Lung (tissue), 12 donors: ENCODE results near the gene AP1M2. TPM values are rescaled to one million over a fixed set of nuclear protein-coding genes. Genes with fewer than 3 reads are reported as not detected.
"Not testable (repeated sequence)": the region's sequence is repeated elsewhere in the genome, so short reads cannot be mapped to it uniquely, and the experiment has no call there.

Experiments used
- ATAC-seq: fragments of 200-7000 bp; cut with Tn5 transposase; one replicate; pipeline ENCODE4 v1.9.1; 2020; ENCODE audit warnings: moderate number of reproducible peaks; ENCODE audit not compliant: insufficient read depth, low FRiP score
- DNase-seq, 3 donors: peaks; one replicate each; pipeline ENCODE4 v3.0.0-alpha.2; 2013 to 2017
- H3K27ac ChIP-seq, 2 donors: one replicate each; pipeline ENCODE4 v1.5.1; 2013; ENCODE audit warnings: mild to moderate bottlenecking in 2 of 2, moderate library complexity in 2 of 2, control low read depth in 1 of 2, inconsistent platforms in 1 of 2, low read depth in 1 of 2, low read length in 1 of 2
- H3K27me3 ChIP-seq, 3 donors: one replicate each; pipeline ENCODE4 v1.5.1; 2013; ENCODE audit warnings: low read length in 2 of 3; ENCODE audit not compliant: control insufficient read depth in 3 of 3, insufficient read depth in 3 of 3
- H3K36me3 ChIP-seq, 4 donors: one replicate each; pipeline ENCODE4 v1.5.1; 2013; ENCODE audit warnings: low read length in 4 of 4, mild to moderate bottlenecking in 1 of 4, moderate library complexity in 1 of 4; ENCODE audit not compliant: control insufficient read depth in 4 of 4, insufficient read depth in 4 of 4
- H3K4me1 ChIP-seq, 5 donors: one replicate each; pipeline ENCODE4 v1.5.1; 2013; ENCODE audit warnings: low read length in 5 of 5, mild to moderate bottlenecking in 2 of 5, moderate library complexity in 1 of 5; ENCODE audit not compliant: control insufficient read depth in 5 of 5, insufficient read depth in 5 of 5
- H3K4me3 ChIP-seq: one replicate; pipeline ENCODE4 v1.5.1; 2013; ENCODE audit warnings: mild to moderate bottlenecking, control low read depth, moderate library complexity
- H3K9ac ChIP-seq, 2 donors: one replicate each; pipeline ENCODE4 v1.5.1; 2013; ENCODE audit warnings: low read length in 2 of 2, control low read depth in 1 of 2; ENCODE audit not compliant: insufficient read depth in 1 of 2
- H3K9me3 ChIP-seq, 4 donors: one replicate each; pipeline ENCODE4 v1.5.1; 2013; ENCODE audit warnings: low read length in 3 of 4, mild to moderate bottlenecking in 1 of 4, moderate library complexity in 1 of 4; ENCODE audit not compliant: control insufficient read depth in 4 of 4, insufficient read depth in 3 of 4
- WGBS, 2 donors: extraction: QIAGEN DNeasy Blood & Tissue Kit; methylation state at CpG; one replicate each; pipeline ENCODE4 v1.1.7; 2013; 5-methylcytosine and 5-hydroxymethylcytosine counted together
- polyA plus RNA-seq, 2 donors: library from polyadenylated mRNA; stranded (reverse); fragments of 200-250 nt; gene quantifications; one replicate each; pipeline ENCODE4 v1.2.1, GENCODE V29; 2013
- total RNA-seq, 2 donors: library from RNA; depleted of rRNA in 1 of 2; stranded (reverse); fragments of >200 nt in 1 of 2; gene quantifications; one replicate each; pipeline ENCODE4 v1.2.1, GENCODE V29; 2014 to 2021
- TF ChIP-seq, protein P1 (sequence below): IDR thresholded peaks from 2 replicates; pipeline ENCODE4 v1.5.1; 2012; ENCODE audit warnings: mild to moderate bottlenecking; ENCODE audit errors: control extremely low read depth, extremely low read depth
- donor health status: control.
- donor health status: control.
- donor health status: Bipolar disorder and iron deficiency.
- donor health status: healthy.
- donor health status: DM: yes; HTN: yes; CAD: no.

Gene AP1M2
- total and polyA plus RNA-seq, 4 donors = 31.6 to 70.9 (median 48.9) TPM

GRCh38 chr19:10543059-10543419, 44.1 kb downstream of the AP1M2 start:
- Histone ChIP-seq H3K36me3 (peaks cover 0 to 11% (median 4%) of the 10 kb centered on the region in 4 donors), H3K27ac (peak overlapping the region in 1 of 2 donors; percentile 85), H3K4me3 (peak overlapping the region; percentile 95), H3K4me1 (peaks cover 0 to 9% (median 5%) of the 10 kb centered on the region in 5 donors), H3K9me3 (no peaks in the 10 kb centered on the region), H3K27me3 (no peaks in the 10 kb centered on the region), H3K9ac (no peak overlapping the region)
- 56 to 63% methylated on average over 8 of the region's 8 CpGs for WGBS, 2 donors
- TF ChIP-seq, protein P1, sequence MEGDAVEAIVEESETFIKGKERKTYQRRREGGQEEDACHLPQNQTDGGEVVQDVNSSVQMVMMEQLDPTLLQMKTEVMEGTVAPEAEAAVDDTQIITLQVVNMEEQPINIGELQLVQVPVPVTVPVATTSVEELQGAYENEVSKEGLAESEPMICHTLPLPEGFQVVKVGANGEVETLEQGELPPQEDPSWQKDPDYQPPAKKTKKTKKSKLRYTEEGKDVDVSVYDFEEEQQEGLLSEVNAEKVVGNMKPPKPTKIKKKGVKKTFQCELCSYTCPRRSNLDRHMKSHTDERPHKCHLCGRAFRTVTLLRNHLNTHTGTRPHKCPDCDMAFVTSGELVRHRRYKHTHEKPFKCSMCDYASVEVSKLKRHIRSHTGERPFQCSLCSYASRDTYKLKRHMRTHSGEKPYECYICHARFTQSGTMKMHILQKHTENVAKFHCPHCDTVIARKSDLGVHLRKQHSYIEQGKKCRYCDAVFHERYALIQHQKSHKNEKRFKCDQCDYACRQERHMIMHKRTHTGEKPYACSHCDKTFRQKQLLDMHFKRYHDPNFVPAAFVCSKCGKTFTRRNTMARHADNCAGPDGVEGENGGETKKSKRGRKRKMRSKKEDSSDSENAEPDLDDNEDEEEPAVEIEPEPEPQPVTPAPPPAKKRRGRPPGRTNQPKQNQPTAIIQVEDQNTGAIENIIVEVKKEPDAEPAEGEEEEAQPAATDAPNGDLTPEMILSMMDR = no peak
- DNase-seq (no peak), ATAC-seq (no peak)

DNA sequence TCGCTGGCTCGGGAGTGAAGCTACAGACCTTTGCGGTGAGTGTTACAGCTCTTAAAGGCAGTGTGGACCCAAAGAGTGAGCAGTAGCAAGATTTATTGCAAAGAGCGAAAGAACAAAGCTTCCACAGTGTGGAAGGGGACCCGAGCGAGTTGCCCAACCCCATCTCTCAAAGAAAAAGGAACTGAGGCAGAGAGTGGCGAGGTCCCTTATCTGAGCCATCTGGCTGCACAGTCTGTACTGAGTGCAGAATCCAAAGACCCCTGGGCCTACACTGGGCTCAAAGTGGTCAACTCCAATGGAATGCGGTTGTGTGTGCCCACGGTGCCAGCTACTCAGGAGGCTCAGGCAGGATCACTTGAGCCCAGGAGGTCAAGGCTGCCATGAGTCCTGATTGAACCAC, 48.1 kb downstream of the AP1M2 start:
- WGBS, 2 donors = 35 to 55% methylated on average over 9 of the region's 9 CpGs
- not testable (repeated sequence) for ATAC-seq, H3K9me3 ChIP-seq, H3K27me3 ChIP-seq, DNase-seq, H3K4me3 ChIP-seq, H3K36me3 ChIP-seq, H3K9ac ChIP-seq, H3K27ac ChIP-seq, H3K4me1 ChIP-seq

GRCh38 chr19:10538204-10538983, 48.7 kb downstream of the AP1M2 start:
- no peaks in the 10 kb centered on the region for H3K9me3 ChIP-seq
- WGBS, 2 donors = 56 to 60% methylated on average over 19 to 20 of the region's 20 CpGs
- H3K9ac ChIP-seq = no peak overlapping the region
- peaks cover 0 to 4% (median 0%) of the 10 kb centered on the region in 5 donors for H3K4me1 ChIP-seq
- no peak for DNase-seq
- no peak overlapping the region for H3K4me3 ChIP-seq
- TF ChIP-seq, protein P1 = no peak
- no peaks in the 10 kb centered on the region for H3K36me3 ChIP-seq
- peaks cover 0 to 2% (median 0%) of the 10 kb centered on the region in 3 donors for H3K27me3 ChIP-seq
- no peak overlapping the region for H3K27ac ChIP-seq
- no peak for ATAC-seq

- H3K4me3 ChIP-seq = no peak overlapping the region
- peaks cover 0 to 2% (median 0%) of the 10 kb centered on the region in 5 donors for H3K4me1 ChIP-seq
- 65 to 86% methylated on average over 11 of the region's 11 CpGs for WGBS, 2 donors
- DNase-seq (no peak), ATAC-seq (no peak)
- no peaks in the 10 kb centered on the region for H3K36me3 ChIP-seq
- H3K27ac ChIP-seq = no peak overlapping the region
- TF ChIP-seq, protein P1 = no peak
- H3K9me3 ChIP-seq = no peaks in the 10 kb centered on the region
- no peak overlapping the region for H3K9ac ChIP-seq
- H3K27me3 ChIP-seq = peaks cover 0 to 2% (median under 1%) of the 10 kb centered on the region in 3 donors
Observed at GRCh38 chr19:10537668-10538067, 49.4 kb downstream of the AP1M2 start.
